Immature natural killer cell (primary cell): ENCODE measurements around the gene EFCAB5. TPM values are rescaled to one million over a fixed set of nuclear protein-coding genes. Genes with fewer than 3 reads are reported as not detected.
A peak's percentile ranks its signal among the peaks of the same experiment; 100 is the strongest.
"Not testable (repeated sequence)": the region's sequence is repeated elsewhere in the genome, so short reads cannot be mapped to it uniquely, and the experiment has no call there.

Experiments used
- DNase-seq, 3 donors: peaks; one replicate each; pipeline ENCODE4 v3.0.0; 2022; ENCODE audit warnings: mixed read lengths in 1 of 3
- H3K27ac Mint-ChIP-seq, 6 donors: one replicate each; pipeline ENCODE4 v1.8.0; 2020; ENCODE audit warnings: mixed read lengths in 6 of 6, mild to moderate bottlenecking in 5 of 6, inconsistent platforms in 4 of 6, moderate library complexity in 3 of 6
- H3K27me3 Mint-ChIP-seq, 3 donors: one replicate each; pipeline ENCODE4 v1.8.0; 2020 to 2021; ENCODE audit warnings: low read depth in 3 of 3, mild to moderate bottlenecking in 3 of 3, mixed read lengths in 3 of 3, moderate library complexity in 3 of 3, inconsistent platforms in 1 of 3
- H3K36me3 Mint-ChIP-seq, 3 donors: one replicate each; pipeline ENCODE4 v1.8.0; 2020; ENCODE audit warnings: mixed read lengths in 3 of 3, inconsistent platforms in 2 of 3, mild to moderate bottlenecking in 2 of 3
- H3K4me1 Mint-ChIP-seq, 2 donors: one replicate each; pipeline ENCODE4 v1.8.0; 2020; ENCODE audit warnings: inconsistent platforms in 2 of 2, mild to moderate bottlenecking in 2 of 2, mixed read lengths in 2 of 2, moderate library complexity in 1 of 2
- H3K4me3 Mint-ChIP-seq, 5 donors: one replicate each; pipeline ENCODE4 v1.8.0; 2020; ENCODE audit warnings: mild to moderate bottlenecking in 5 of 5, mixed read lengths in 5 of 5, inconsistent platforms in 3 of 5, moderate library complexity in 3 of 5
- H3K9me3 Mint-ChIP-seq, 6 donors: one replicate each; pipeline ENCODE4 v1.8.0; 2020; ENCODE audit warnings: mild to moderate bottlenecking in 6 of 6, mixed read lengths in 6 of 6, inconsistent platforms in 4 of 6, moderate library complexity in 3 of 6
- polyA plus RNA-seq, 3 donors: library from polyadenylated mRNA; unstranded; fragments of 300-500 nt; fragmentation: Illumina TruSeq; gene quantifications; one replicate each; pipeline ENCODE4 v1.2.3, GENCODE V29; 2021

The EFCAB5 gene
- 1 to 10 TPM in 1 of 3 donors, under 1 TPM in 1, not detected in 1; 0.18 to 1.4 TPM for polyA plus RNA-seq

DNA sequence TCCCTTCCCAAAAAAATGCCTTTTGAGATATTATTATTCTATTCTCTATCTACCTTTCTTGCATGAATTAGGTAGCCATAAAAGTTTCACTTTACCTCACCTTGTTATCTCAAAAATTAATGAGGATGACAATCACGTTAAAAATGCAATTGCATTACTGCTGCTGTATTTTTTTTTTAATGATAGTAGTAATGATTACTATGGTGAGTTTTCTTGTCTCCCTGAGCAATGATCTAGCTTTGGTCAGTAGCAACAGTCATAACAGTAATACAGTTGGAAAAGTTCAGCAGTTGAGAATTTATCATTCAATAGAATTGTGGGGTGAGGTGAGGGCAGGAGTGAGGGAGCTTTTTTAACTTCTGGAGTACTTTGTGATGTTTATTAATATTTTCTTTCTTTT lies at the start of gene EFCAB5:
Gene EFCAB5 (plus strand): TSS at position 301 of the 400 bp plus-strand sequence. CDS start 163 bp downstream, outside the sequence.
- Mint-ChIP-seq H3K9me3 (no peaks in the 10 kb centered on the region), H3K4me1 (no peaks in the 10 kb centered on the region), H3K36me3 (peaks cover 0 to 12% (median 0%) of the 10 kb centered on the region in 3 donors), H3K27ac (no peak within 1 kb of the TSS), H3K27me3 (peaks cover 0 to 4% (median 3%) of the 10 kb centered on the region in 3 donors), H3K4me3 (no peak within 1 kb of the TSS)
- no peak for DNase-seq

GRCh38 chr17:29892201-29892600 lies 49.2 kb upstream of the EFCAB5 start:
- no peak overlapping the region for H3K4me3 Mint-ChIP-seq
- H3K36me3 Mint-ChIP-seq: peaks cover 0 to 5% (median 3%) of the 10 kb centered on the region in 3 donors

GRCh38 chr17:29897136-29897535 lies 44.3 kb upstream of the EFCAB5 start:
- DNase-seq, H3K36me3 Mint-ChIP-seq, H3K4me3 Mint-ChIP-seq, H3K9me3 Mint-ChIP-seq, H3K27ac Mint-ChIP-seq, H3K27me3 Mint-ChIP-seq: not testable (repeated sequence)
- peaks cover 12 to 40% of the 10 kb centered on the region in 2 donors for H3K4me1 Mint-ChIP-seq

More at GRCh38 chr17:29892201-29892600, 49.2 kb upstream of the EFCAB5 start:
- no peak for DNase-seq
- Mint-ChIP-seq H3K9me3 (peaks cover 0 to 8% (median 2%) of the 10 kb centered on the region in 6 donors), H3K4me1 (peaks cover 24 to 49% of the 10 kb centered on the region in 2 donors), H3K27me3 (peaks cover 0 to 2% (median 0%) of the 10 kb centered on the region in 3 donors), H3K27ac (peak overlapping the region in 2 of 6 donors; percentile 51 to 52)

- peaks cover 0 to 1% (median 0%) of the 10 kb centered on the region in 3 donors for H3K27me3 Mint-ChIP-seq
- DNase-seq: no peak
- peaks cover 30 to 55% of the 10 kb centered on the region in 2 donors for H3K4me1 Mint-ChIP-seq
- H3K4me3 Mint-ChIP-seq: no peak overlapping the region
- H3K9me3 Mint-ChIP-seq: no peaks in the 10 kb centered on the region
- peak overlapping the region in 1 of 6 donors; percentile 39 for H3K27ac Mint-ChIP-seq
- H3K36me3 Mint-ChIP-seq: no peaks in the 10 kb centered on the region
These were observed 38.0 kb upstream of the EFCAB5 start for GRCh38 chr17:29903471-29903870.

GRCh38 chr17:29905086-29905878 lies 36.2 kb upstream of the EFCAB5 start:
- Mint-ChIP-seq H3K4me1 (peaks cover 29 to 62% of the 10 kb centered on the region in 2 donors), H3K27ac (peak overlapping the region in 1 of 6 donors; percentile 55)

DNA sequence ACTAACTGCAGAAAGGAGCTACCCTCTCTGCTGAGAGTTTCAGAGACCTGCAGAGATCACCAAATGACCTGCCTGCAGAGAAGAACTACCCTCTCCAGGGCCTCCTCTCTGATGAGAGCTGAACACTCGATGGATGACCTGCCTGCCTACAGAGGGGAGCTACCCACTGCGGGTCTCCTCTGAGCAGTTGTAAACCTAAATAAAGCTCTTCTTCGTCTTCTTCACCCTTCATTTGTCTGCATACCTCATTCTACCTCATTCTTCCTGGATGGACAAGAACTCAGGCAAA lies 35.6 kb upstream of the EFCAB5 start:
- no peaks in the 10 kb centered on the region for H3K36me3 Mint-ChIP-seq
- H3K4me1 Mint-ChIP-seq: peaks cover 29 to 62% of the 10 kb centered on the region in 2 donors
- H3K27me3 Mint-ChIP-seq: peaks cover 0 to 1% (median 1%) of the 10 kb centered on the region in 3 donors
- H3K27ac Mint-ChIP-seq: peak overlapping the region in 3 of 6 donors; percentile 1 to 32 (median 22)
- no peak for DNase-seq
- H3K9me3 Mint-ChIP-seq: no peaks in the 10 kb centered on the region
- H3K4me3 Mint-ChIP-seq: no peak overlapping the region

More at GRCh38 chr17:29905086-29905878, 36.2 kb upstream of the EFCAB5 start:
- H3K27me3 Mint-ChIP-seq: peaks cover 0 to 1% (median 1%) of the 10 kb centered on the region in 3 donors
- H3K36me3 Mint-ChIP-seq: no peaks in the 10 kb centered on the region
- H3K4me3 Mint-ChIP-seq: no peak overlapping the region
- no peaks in the 10 kb centered on the region for H3K9me3 Mint-ChIP-seq
- DNase-seq: no peak

GRCh38 chr17:29906969-29907368 lies 34.5 kb upstream of the EFCAB5 start:
- Mint-ChIP-seq H3K27ac (no peak overlapping the region), H3K9me3 (no peaks in the 10 kb centered on the region), H3K4me3 (no peak overlapping the region)

GRCh38 chr17:29909236-29910003 lies 32.0 kb upstream of the EFCAB5 start:
- no peak for DNase-seq
- H3K36me3 Mint-ChIP-seq: no peaks in the 10 kb centered on the region
- H3K9me3 Mint-ChIP-seq: no peaks in the 10 kb centered on the region
- H3K4me1 Mint-ChIP-seq: peaks cover 20 to 42% of the 10 kb centered on the region in 2 donors
- H3K4me3 Mint-ChIP-seq: no peak overlapping the region
- H3K27me3 Mint-ChIP-seq: peaks cover 0 to 1% (median 0%) of the 10 kb centered on the region in 3 donors
- H3K27ac Mint-ChIP-seq: peak overlapping the region in 1 of 6 donors; percentile 5

More at GRCh38 chr17:29906969-29907368, 34.5 kb upstream of the EFCAB5 start:
- no peak for DNase-seq
- peaks cover 30 to 58% of the 10 kb centered on the region in 2 donors for H3K4me1 Mint-ChIP-seq
- H3K27me3 Mint-ChIP-seq: peaks cover 0 to 1% (median 1%) of the 10 kb centered on the region in 3 donors
- no peaks in the 10 kb centered on the region for H3K36me3 Mint-ChIP-seq

GRCh38 chr17:29911641-29912177 lies 29.7 kb upstream of the EFCAB5 start:
- Mint-ChIP-seq H3K4me3 (no peak overlapping the region), H3K27ac (no peak overlapping the region)

DNA sequence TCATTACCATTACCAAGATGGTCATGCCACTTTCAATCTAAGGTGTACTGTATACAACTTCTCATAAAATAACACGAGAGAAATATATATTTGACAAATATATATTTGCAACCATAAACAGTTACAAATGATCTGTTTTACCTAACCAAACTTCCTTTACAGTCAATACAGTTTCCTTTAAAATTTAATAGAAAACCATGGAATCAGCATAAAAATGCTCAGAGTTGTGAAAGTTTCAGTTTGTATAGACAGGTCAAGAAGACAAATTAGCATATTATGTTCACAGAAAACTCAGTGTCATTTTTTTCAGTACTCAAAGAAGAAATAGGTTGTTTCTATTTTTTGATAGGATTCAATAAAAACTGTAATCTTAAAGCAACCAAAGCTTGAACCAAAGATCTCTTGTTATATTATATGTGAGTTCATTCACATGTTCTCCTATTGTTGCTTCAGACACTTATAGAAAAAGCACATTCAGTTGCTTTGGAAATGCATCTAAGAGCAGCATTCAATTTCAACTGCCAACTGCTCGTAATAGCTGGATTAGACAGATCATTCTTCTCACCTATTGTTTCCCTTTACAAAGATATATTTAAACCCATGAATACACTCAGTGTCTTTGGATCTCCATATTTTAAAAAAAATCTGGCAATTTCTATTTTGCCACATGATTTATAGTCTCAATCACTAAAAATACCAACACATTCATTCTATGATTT lies 26.5 kb upstream of the EFCAB5 start:
- DNase-seq: no peak
- no peaks in the 10 kb centered on the region for H3K36me3 Mint-ChIP-seq
- peaks cover 18 to 37% of the 10 kb centered on the region in 2 donors for H3K4me1 Mint-ChIP-seq
- H3K27ac Mint-ChIP-seq: peak overlapping the region in 1 of 6 donors; percentile 53
- no peaks in the 10 kb centered on the region for H3K27me3 Mint-ChIP-seq
- no peak overlapping the region for H3K4me3 Mint-ChIP-seq
- no peaks in the 10 kb centered on the region for H3K9me3 Mint-ChIP-seq

More at GRCh38 chr17:29911641-29912177, 29.7 kb upstream of the EFCAB5 start:
- DNase-seq: no peak
- H3K4me1 Mint-ChIP-seq: peaks cover 12 to 36% of the 10 kb centered on the region in 2 donors
- H3K27me3 Mint-ChIP-seq: peaks cover 0 to 1% (median 0%) of the 10 kb centered on the region in 3 donors
- no peaks in the 10 kb centered on the region for H3K9me3 Mint-ChIP-seq
- no peaks in the 10 kb centered on the region for H3K36me3 Mint-ChIP-seq

DNA sequence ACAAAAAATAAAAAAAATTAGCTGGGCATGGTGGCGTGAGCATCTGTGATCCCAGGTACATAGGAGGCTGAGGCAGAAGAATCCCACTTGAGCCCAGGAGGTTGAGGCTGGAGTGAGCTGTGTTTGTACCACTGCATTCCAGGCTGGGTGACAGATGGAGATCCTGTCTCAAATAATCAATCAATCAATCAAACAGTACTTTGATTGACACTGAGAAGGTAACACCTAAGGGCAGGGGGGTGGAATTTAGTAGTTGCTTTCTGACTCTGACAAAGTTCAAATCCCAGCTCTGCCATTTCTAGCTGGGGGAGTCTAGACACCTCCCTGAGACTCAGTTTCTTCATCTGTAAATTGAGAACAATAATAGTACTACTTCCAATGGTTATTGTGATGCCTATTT lies 23.4 kb upstream of the EFCAB5 start:
- H3K36me3 Mint-ChIP-seq: peaks cover 0 to 3% (median 0%) of the 10 kb centered on the region in 3 donors
- H3K4me3 Mint-ChIP-seq: no peak overlapping the region
- no peak for DNase-seq
- no peak overlapping the region for H3K27ac Mint-ChIP-seq
- no peaks in the 10 kb centered on the region for H3K27me3 Mint-ChIP-seq
- no peaks in the 10 kb centered on the region for H3K9me3 Mint-ChIP-seq
- H3K4me1 Mint-ChIP-seq: peaks cover 12 to 39% of the 10 kb centered on the region in 2 donors

DNA sequence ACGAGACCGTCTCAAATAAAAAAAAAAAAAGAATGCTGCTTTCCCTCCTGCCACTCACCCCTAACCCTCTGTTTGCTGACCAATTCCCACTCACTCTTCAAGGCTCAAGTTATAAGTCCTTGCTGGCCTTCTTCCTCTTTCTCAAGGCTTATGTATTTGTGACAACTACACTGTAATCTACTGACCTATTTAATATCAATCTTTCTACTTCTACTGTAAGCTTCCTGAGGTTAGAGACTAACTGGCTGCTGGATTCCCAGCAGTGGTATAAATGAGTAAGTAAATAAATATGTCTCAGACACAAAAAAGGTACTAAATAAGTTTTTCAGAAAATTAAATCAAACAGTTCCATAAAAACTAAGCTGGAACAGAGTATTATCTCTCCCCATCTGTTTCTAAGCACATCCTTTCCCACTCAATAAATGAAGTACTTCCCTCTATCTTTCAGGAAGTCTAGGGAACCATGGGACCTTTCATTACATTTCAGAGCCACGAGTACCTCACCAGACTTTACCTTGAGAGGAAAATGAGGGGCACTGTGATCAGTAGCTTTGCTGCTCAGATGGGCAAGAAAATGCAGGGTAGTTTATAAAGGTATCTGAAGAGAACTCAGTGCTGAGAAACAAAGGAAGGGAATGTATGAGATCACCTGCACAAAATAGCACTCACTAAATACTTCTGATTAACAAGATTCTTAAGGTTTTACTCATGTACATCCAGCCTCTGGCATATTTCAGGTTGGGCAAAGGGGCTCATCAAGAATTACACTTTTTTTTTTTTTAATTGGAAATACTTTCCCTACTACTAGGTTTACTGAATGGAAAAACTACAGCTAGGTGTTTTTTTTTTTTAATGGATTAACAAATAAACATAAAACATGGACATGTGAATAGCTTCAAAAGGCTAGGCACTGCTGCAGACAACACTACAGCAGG lies 22.2 kb upstream of the EFCAB5 start:
- H3K36me3 Mint-ChIP-seq: peaks cover 0 to 3% (median 0%) of the 10 kb centered on the region in 3 donors
- H3K4me3 Mint-ChIP-seq: no peak overlapping the region
- DNase-seq: no peak
- H3K27me3 Mint-ChIP-seq: no peaks in the 10 kb centered on the region
- no peak overlapping the region for H3K27ac Mint-ChIP-seq
- peaks cover 12 to 39% of the 10 kb centered on the region in 2 donors for H3K4me1 Mint-ChIP-seq
- H3K9me3 Mint-ChIP-seq: no peaks in the 10 kb centered on the region
